ENCODE data around the gene DSTN.

Gene DSTN

DNA sequence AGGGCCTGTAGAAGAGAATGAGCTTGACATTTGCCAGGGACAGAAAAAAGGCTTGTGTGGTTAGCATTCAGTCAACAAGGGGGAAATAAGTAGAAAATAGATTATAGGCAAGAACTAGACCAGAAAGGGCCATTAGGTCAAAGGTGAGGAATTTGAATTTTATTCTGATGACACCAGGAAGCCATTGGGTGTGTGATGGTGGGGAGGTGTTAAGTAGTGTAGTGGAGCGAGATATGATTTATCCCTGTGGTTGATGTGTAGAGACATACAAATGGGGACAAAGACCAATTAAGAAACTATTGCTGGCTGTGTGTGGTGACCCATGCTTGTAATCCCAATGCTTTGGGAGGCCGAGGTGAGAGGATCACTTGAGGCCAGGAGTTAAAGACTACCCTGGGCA is 11.0 kb downstream of the DSTN start:
- Mint-ChIP-seq H3K27me3 (no peaks in the 10 kb centered on the region), H3K27ac (no peak overlapping the region), H3K4me1 (ENCODE audit: low read depth) (peaks cover 32% of the 10 kb centered on the region), H3K4me3 (no peak overlapping the region), H3K9me3 (no peaks in the 10 kb centered on the region), H3K36me3 (ENCODE audit: low read depth) (peaks cover 5% of the 10 kb centered on the region)
- no peak for DNase-seq

DNA sequence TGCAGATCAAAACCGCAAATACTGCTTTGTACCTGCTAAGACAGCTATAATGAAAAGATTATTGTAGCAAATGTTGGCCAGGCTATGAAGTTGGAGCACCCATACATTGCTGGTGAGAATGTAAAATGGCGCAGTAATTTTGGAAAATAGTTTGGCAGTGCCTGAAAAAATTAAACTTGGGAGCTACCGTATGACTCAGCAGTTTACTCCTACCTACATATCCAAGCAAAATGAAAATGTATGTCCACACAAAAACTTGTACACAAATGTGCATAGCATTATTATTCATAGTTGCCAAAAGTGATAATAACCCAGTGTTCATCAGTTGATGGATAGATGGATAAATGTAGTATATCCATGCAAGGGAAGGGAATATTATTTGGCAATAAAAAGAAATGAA is 13.3 kb downstream of the DSTN start:
- no peak for DNase-seq
- Mint-ChIP-seq H3K27me3 (no peaks in the 10 kb centered on the region), H3K27ac (peak overlapping the region; percentile 24), H3K4me1 (ENCODE audit: low read depth) (peaks cover 41% of the 10 kb centered on the region), H3K4me3 (no peak overlapping the region), H3K36me3 (ENCODE audit: low read depth) (peaks cover 5% of the 10 kb centered on the region), H3K9me3 (no peaks in the 10 kb centered on the region)

DNA sequence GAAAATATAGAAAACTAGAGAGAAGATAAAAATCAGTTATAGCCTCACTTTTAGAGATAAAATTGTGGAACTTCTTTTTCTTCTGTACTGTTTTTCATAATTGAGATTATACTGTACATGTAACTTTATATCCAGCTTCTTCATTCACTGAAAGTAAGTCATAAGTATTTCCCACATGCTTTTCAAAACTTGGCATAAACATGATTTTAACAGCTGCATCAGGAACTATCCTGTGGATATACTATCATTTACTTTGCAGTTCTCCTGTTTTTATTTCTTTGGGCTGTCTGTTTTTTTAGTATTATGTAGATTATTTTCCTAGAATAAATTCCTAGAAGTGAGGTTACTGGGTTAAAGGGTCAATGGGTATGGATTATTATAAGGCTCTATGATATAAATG is 14.8 kb downstream of the DSTN start:
- no peaks in the 10 kb centered on the region for H3K9me3 Mint-ChIP-seq
- no peak overlapping the region for H3K27ac Mint-ChIP-seq
- H3K27me3 Mint-ChIP-seq, result no peaks in the 10 kb centered on the region
- H3K36me3 Mint-ChIP-seq (ENCODE audit: low read depth), result peaks cover 7% of the 10 kb centered on the region
- no peak for DNase-seq
- no peak overlapping the region for H3K4me3 Mint-ChIP-seq
- peaks cover 38% of the 10 kb centered on the region for H3K4me1 Mint-ChIP-seq (ENCODE audit: low read depth)

DNA sequence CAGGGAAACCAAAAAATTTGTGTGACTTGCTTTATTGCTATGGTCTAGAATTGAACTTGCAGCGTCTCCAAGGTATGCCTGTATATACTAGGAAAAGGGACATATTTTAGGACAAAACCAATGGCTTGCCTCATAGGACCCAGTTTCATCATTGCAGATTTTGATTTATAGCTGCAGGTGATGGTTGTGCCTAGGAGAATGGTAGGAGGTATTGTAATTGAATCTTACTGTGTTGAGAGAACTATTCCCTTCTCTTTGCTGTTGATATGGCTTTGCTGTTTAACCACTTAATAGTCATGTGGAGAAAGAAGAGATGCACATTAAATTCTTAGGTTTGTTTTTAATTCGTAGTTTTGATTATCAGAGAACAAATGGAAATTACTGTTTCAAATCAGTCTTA is 16.4 kb downstream of the DSTN start:
- no peak overlapping the region for H3K27ac Mint-ChIP-seq
- H3K27me3 Mint-ChIP-seq, result no peaks in the 10 kb centered on the region
- no peak for DNase-seq
- no peaks in the 10 kb centered on the region for H3K9me3 Mint-ChIP-seq
- H3K36me3 Mint-ChIP-seq (ENCODE audit: low read depth), result peaks cover 6% of the 10 kb centered on the region
- no peak overlapping the region for H3K4me3 Mint-ChIP-seq
- peaks cover 31% of the 10 kb centered on the region for H3K4me1 Mint-ChIP-seq (ENCODE audit: low read depth)

DNA sequence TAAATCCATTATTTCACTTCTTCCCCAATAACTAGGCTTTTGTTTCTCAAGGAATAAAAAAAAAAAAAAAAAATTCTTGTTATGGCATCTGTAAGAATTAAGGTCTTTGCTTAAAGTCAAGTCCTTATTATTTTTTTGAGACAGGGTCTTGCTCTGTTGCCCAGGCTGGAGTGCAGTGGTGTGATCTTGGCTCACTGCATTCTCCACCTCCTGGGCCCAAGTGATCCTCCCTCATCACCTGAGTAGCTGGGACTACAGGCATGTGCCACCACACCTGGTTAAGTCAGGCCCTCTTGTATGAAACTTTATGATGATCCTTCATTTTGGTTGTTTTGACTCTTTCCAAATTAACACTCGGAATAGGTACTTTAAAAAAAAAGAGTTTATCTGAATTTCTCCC is 17.3 kb downstream of the DSTN start:
- DNase-seq, result no peak
- Mint-ChIP-seq H3K4me1 (ENCODE audit: low read depth) (peaks cover 31% of the 10 kb centered on the region), H3K4me3 (no peak overlapping the region), H3K36me3 (ENCODE audit: low read depth) (peaks cover 8% of the 10 kb centered on the region), H3K9me3 (no peaks in the 10 kb centered on the region), H3K27ac (no peak overlapping the region), H3K27me3 (no peaks in the 10 kb centered on the region)

DNA sequence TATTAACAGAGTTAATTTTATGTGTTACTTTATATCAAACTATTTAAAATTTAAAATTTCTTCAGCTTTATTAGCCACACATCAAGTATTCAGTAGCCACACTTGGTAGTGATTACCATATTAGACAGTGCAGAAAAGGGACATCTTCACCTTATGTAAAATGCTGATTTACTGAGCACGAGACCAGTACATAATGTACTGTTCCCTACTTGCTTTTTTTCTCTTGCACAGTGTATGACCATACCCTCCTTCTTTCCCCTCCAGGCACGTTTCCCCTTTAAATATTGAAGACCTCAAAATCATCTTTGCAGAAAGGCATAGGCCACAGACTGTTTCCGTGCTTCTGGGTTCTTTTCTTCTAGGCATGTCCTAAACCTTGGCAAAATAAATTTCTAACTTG is 17.9 kb downstream of the DSTN start:
- no peak for DNase-seq
- Mint-ChIP-seq H3K27ac (no peak overlapping the region), H3K9me3 (no peaks in the 10 kb centered on the region), H3K4me1 (ENCODE audit: low read depth) (peaks cover 28% of the 10 kb centered on the region), H3K27me3 (no peaks in the 10 kb centered on the region), H3K4me3 (no peak overlapping the region), H3K36me3 (ENCODE audit: low read depth) (peaks cover 11% of the 10 kb centered on the region)

DNA sequence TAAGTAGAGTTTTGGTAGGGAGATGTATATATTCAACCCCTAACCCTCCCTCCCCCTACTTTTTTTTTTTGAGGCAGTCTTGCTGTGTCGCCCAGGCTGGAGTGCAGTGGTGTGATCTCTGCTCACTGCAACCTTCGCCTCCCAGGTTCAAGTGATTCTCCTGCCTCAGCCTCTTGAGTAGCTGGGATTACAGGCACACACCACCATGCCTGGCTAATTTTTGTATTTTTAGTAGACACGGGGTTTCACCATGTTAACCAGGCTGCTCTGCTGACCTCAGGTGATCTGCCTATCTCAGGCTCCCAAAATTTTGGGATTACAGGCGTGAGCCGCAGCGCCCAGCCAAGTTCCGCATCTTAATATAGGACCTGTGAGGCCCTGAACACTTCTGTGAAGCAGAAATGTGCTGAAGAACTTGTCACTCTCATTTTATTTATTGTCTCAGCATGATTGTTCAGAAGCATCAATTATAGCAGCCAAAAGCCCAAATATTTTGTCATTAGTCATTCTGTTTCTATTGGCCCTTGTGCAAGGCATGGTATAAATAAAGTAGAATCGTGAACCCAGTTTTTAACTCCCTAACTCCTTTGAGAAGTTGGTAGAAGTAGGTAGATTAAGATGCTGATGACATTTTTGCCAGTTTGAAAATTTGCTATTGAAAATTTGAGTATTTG is 19.4 kb downstream of the DSTN start:
- peaks cover 28% of the 10 kb centered on the region for H3K4me1 Mint-ChIP-seq (ENCODE audit: low read depth)
- no peak overlapping the region for H3K27ac Mint-ChIP-seq
- peaks cover 11% of the 10 kb centered on the region for H3K36me3 Mint-ChIP-seq (ENCODE audit: low read depth)
- DNase-seq, result no peak
- no peaks in the 10 kb centered on the region for H3K27me3 Mint-ChIP-seq
- H3K4me3 Mint-ChIP-seq, result no peak overlapping the region
- no peaks in the 10 kb centered on the region for H3K9me3 Mint-ChIP-seq

DNA sequence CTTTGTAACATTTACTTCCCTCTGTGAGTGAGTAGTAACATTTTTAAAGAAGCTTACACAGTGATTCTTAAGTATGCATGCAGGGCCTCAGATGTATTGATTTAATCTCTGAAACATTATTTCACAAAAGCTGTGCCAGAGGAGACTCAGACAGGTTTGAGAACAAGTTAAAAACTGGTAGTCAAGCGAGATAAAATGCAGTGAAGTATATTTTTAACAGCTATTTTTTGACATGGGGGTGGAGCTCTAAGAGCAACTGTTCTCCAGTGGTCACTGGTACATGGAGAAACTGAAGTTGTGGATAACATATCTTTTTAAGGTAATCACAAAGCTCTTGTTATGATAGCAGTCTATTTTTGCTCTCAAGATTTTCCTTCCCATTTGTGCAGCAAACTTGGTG is 20.4 kb downstream of the DSTN start:
- no peak overlapping the region for H3K4me3 Mint-ChIP-seq
- peaks cover 11% of the 10 kb centered on the region for H3K36me3 Mint-ChIP-seq (ENCODE audit: low read depth)
- H3K27ac Mint-ChIP-seq, result no peak overlapping the region
- DNase-seq, result no peak
- H3K9me3 Mint-ChIP-seq, result no peaks in the 10 kb centered on the region
- H3K4me1 Mint-ChIP-seq (ENCODE audit: low read depth), result peaks cover 30% of the 10 kb centered on the region
- no peaks in the 10 kb centered on the region for H3K27me3 Mint-ChIP-seq

DNA sequence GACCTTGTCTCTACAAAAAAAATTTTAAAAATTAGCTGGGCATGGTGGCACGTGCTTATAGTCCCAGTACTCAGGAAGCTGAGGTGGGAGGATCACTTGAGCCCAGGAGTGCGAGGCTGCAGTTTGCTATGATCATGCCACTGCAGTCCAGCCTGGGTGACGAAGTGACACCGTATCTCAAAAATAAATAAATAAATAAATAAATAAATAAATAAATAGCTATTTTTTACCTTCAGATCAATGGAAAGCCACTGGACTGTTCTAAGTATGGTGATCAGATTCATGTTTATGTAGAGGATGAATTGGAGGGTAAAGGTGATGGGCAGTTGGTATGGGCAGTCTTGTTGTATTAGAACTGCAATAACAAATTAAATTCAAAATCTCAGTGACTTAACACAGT is 24.0 kb downstream of the DSTN start:
- Mint-ChIP-seq H3K4me3 (no peak overlapping the region), H3K27ac (no peak overlapping the region), H3K27me3 (no peaks in the 10 kb centered on the region), H3K4me1 (ENCODE audit: low read depth) (peaks cover 26% of the 10 kb centered on the region), H3K36me3 (ENCODE audit: low read depth) (peaks cover 11% of the 10 kb centered on the region), H3K9me3 (no peaks in the 10 kb centered on the region)
- DNase-seq, result no peak

DNA sequence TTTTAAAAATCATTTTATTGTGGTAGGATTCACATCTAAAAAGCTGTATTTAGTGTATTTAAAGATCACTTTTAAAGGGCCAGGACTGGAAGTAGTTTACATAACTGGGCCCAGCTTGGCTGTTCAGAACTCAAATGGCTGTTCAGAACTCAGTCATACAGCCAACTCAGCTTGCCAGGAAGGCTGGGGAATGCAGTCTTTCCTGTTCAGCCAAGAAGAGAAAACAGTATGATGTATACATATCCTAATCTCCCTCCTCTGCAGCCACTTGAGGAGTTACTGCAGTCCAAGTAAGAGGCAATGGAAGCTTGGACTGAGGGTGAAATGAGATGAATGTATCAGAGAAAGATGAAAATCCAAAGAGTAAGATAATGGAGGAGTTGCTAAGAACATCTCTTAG is 24.6 kb downstream of the DSTN start:
- peaks cover 13% of the 10 kb centered on the region for H3K36me3 Mint-ChIP-seq (ENCODE audit: low read depth)
- no peak overlapping the region for H3K27ac Mint-ChIP-seq
- H3K27me3 Mint-ChIP-seq, result no peaks in the 10 kb centered on the region
- DNase-seq, result no peak
- no peaks in the 10 kb centered on the region for H3K9me3 Mint-ChIP-seq
- H3K4me3 Mint-ChIP-seq, result no peak overlapping the region
- H3K4me1 Mint-ChIP-seq (ENCODE audit: low read depth), result peaks cover 26% of the 10 kb centered on the region

DNA sequence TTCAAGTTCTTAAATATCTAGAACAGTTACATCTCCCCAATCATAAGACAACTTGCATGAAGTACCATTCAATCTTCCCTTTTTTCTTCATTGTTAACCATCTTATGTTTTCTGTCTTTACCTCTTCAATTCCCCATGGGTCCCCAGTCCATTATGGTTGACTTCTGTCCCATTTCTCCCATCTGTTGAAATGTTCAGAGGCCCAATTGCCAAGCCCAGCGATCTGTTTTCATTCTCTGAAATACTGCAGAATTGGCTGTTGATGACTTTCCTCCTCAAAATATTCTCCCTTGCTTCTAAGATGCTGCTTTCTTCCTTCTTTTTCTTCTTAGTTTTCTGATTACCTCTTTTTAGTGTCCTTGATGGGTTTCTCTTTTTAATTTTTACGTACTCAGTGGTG is 26.0 kb downstream of the DSTN start:
- Mint-ChIP-seq H3K27me3 (no peaks in the 10 kb centered on the region), H3K36me3 (ENCODE audit: low read depth) (peaks cover 17% of the 10 kb centered on the region), H3K4me3 (no peak overlapping the region), H3K4me1 (ENCODE audit: low read depth) (peaks cover 24% of the 10 kb centered on the region), H3K9me3 (no peaks in the 10 kb centered on the region), H3K27ac (no peak overlapping the region)
- DNase-seq, result no peak

DNA sequence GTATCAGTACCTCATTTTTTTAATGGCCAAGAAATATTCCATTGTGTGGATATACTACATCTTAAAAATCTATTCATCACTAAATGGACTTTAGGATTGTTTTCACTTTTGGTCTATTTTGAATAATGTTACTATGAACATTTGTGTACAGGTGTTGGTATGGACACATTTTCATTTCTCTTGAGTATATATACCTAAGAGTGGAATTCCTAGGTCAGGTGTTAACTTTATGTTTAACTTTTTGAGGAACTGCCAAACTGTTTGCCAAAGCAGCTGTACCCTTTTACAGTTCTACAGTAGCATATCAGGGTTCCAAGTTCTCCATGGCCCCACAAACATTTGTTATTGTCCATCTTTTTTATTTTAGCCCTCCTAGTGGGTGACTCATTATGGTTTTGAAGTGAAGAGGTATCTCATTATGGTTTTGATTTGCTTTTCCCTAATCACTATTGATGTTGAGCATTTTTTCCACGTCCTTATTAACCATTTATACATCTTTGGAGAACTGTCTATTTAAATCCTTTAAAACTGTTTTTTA is 28.2 kb downstream of the DSTN start:
- H3K9me3 Mint-ChIP-seq, result no peaks in the 10 kb centered on the region
- H3K36me3 Mint-ChIP-seq (ENCODE audit: low read depth), result peaks cover 24% of the 10 kb centered on the region
- H3K4me1 Mint-ChIP-seq (ENCODE audit: low read depth), result peaks cover 19% of the 10 kb centered on the region
- H3K27ac Mint-ChIP-seq, result no peak overlapping the region
- DNase-seq, result no peak
- H3K4me3 Mint-ChIP-seq, result no peak overlapping the region
- H3K27me3 Mint-ChIP-seq, result no peaks in the 10 kb centered on the region

DNA sequence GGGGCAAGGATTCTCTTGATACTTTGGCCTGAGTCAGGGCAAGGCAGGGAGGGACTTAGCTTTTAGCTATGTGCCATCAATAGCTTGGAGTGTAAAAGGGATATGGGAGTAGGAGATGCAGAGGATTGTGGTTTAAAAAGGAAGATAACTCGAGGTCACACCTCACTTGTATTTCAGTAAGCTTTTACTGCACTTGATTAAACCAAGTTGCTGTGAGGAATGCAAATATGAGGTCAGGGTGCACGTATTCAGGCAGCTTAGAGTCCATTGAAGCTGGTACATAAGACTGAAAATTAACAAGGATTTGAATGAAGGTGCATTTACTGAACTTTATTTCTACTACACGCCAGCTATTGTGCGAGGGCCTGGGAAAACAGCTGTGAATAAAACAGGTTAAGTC is 32.1 kb downstream of the DSTN start:
- no peaks in the 10 kb centered on the region for H3K9me3 Mint-ChIP-seq
- peaks cover 54% of the 10 kb centered on the region for H3K36me3 Mint-ChIP-seq (ENCODE audit: low read depth)
- no peaks in the 10 kb centered on the region for H3K27me3 Mint-ChIP-seq
- H3K4me3 Mint-ChIP-seq, result no peak overlapping the region
- H3K4me1 Mint-ChIP-seq (ENCODE audit: low read depth), result peaks cover 6% of the 10 kb centered on the region
- H3K27ac Mint-ChIP-seq, result no peak overlapping the region
- DNase-seq, result no peak

DNA sequence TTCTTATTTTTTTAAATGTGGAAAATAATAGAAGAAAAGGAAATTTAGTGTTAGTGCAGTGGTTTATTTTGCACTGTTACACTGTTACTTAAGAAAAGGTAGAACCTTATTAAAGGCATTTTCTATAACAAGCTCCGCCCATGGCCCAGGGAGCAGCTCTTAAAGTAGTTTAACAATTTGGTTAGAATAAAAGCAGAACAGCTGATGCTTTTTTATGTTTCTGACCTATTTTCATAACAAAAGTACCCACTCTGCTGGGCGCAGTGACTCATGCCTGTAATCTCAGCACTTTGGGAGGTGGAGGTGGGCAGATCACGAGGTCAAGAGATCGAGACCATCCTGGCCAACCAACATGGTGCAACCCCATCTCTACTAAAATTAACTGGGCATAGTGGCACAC is 32.6 kb downstream of the DSTN start:
- Mint-ChIP-seq H3K4me3 (no peak overlapping the region), H3K27ac (no peak overlapping the region), H3K4me1 (ENCODE audit: low read depth) (peaks cover 2% of the 10 kb centered on the region), H3K27me3 (no peaks in the 10 kb centered on the region), H3K36me3 (ENCODE audit: low read depth) (peaks cover 55% of the 10 kb centered on the region), H3K9me3 (no peaks in the 10 kb centered on the region)
- DNase-seq, result no peak

DNA sequence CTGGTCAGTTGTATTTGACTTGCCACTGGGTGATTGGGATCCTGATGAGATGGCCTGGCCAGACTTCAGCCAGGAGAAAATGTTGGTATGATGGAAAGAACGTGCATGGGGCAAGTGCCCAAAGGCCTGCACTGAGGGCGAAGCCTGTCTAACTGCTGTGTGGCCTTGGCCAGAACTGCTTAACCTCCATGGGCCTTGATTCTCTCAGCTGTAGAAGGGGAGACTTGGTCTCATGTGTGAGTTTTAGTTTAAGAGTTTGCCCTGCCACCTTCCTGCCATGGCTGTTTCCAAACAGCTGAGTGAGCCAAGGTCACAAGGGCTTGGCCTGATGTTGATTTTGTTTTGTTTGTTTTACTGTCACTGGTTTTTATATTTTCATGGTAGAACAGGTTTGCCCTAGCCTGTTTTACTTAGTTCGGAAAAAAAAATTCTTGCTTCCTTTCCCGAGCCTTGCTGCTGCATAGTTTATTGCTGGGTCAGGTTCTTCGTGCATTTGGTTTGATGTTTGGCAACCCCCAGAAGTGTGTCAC is 35.3 kb downstream of the DSTN start:
- H3K9me3 Mint-ChIP-seq, result no peaks in the 10 kb centered on the region
- peaks cover 63% of the 10 kb centered on the region for H3K36me3 Mint-ChIP-seq (ENCODE audit: low read depth)
- no peak for DNase-seq
- H3K27ac Mint-ChIP-seq, result no peak overlapping the region
- no peaks in the 10 kb centered on the region for H3K27me3 Mint-ChIP-seq
- no peak overlapping the region for H3K4me3 Mint-ChIP-seq
- peaks cover 12% of the 10 kb centered on the region for H3K4me1 Mint-ChIP-seq (ENCODE audit: low read depth)
